Heart left ventricle (tissue), 16 donors: ENCODE results near the gene OR6M1. TPM values are rescaled to one million over a fixed set of nuclear protein-coding genes. Genes with fewer than 3 reads are reported as not detected.

Experiments
- ATAC-seq, 4 donors: fragments of 200-7000 bp; cut with Tn5 transposase; one replicate each; pipeline ENCODE4 v1.9.1; 2020 to 2022; ENCODE audit warnings: moderate library complexity in 4 of 4, mild to moderate bottlenecking in 3 of 4, moderate number of reproducible peaks in 1 of 4
- DNase-seq, 5 donors: peaks; one replicate each; pipeline ENCODE4 v3.0.0-alpha.2; 2020
- H3K27ac ChIP-seq, 12 donors: fragments of 200-600 bp; sonication (generic) in 4 of 12; one replicate each; pipeline versions ENCODE4 v1.5.0 to v1.8.0; 2016 to 2022; ENCODE audit warnings: mild to moderate bottlenecking in 2 of 12
- H3K27me3 ChIP-seq, 9 donors: fragments of 200-600 bp; sonication (generic) in 2 of 9; one replicate each; pipeline versions ENCODE4 v1.5.1 to v1.8.0; 2016 to 2022; ENCODE audit warnings: mild to moderate bottlenecking in 3 of 9
- H3K36me3 ChIP-seq, 9 donors: fragments of 200-600 bp; sonication (generic) in 2 of 9; one replicate each; pipeline versions ENCODE4 v1.5.0 to v1.8.0; 2018 to 2022; ENCODE audit warnings: mild to moderate bottlenecking in 2 of 9
- H3K4me1 ChIP-seq, 12 donors: fragments of 200-600 bp; sonication (generic) in 4 of 12; one replicate each; pipeline versions ENCODE4 v1.5.0 to v1.8.0; 2016 to 2022; ENCODE audit warnings: mild to moderate bottlenecking in 3 of 12
- H3K4me3 ChIP-seq, 12 donors: fragments of 200-600 bp; sonication (generic) in 4 of 12; one replicate each; pipeline versions ENCODE4 v1.5.0 to v1.8.0; 2017 to 2022; ENCODE audit warnings: mild to moderate bottlenecking in 9 of 12, moderate library complexity in 4 of 12
- H3K9me3 ChIP-seq, 12 donors: fragments of 200-600 bp; sonication (generic) in 4 of 12; one replicate each; pipeline versions ENCODE4 v1.5.0 to v1.8.0; 2016 to 2022; ENCODE audit warnings: mild to moderate bottlenecking in 1 of 12
- CTCF ChIP-seq, 12 donors: fragments of 200-600 bp; sonication (generic) in 4 of 12; IDR thresholded peaks; one replicate each; pipeline versions ENCODE4 v1.5.0 to v1.8.0; 2018 to 2022; ENCODE audit warnings: antibody characterized with exemption in 12 of 12, mild to moderate bottlenecking in 5 of 12
- POLR2A ChIP-seq, 2 donors: fragments of 450-650 bp; IDR thresholded peaks; one replicate each; pipeline ENCODE4 v1.6.1; 2017; ENCODE audit warnings: antibody characterized with exemption in 2 of 2, mild to moderate bottlenecking in 2 of 2, moderate library complexity in 2 of 2
- WGBS, 4 donors: extraction: QIAGEN DNeasy Blood & Tissue Kit in 2 of 4; methylation state at CpG; one replicate each; pipeline versions ENCODE4 v1.1.5 to v1.1.7; 2013 to 2018; 5-methylcytosine and 5-hydroxymethylcytosine counted together
- intact Hi-C, 10 donors: fragments of 100-400 bp; cut with DNase I; formaldehyde crosslinking; loops; one replicate each; pipeline versions ENCODE4 v1.11.1 to v1.14.2; 2022
- polyA plus RNA-seq, 2 donors: library from polyadenylated mRNA; stranded (reverse); fragments of 200-250 nt; gene quantifications; one replicate each; pipeline ENCODE4 v1.2.3, GENCODE V29; 2013
- total RNA-seq, 9 donors: library from RNA; depleted of rRNA in 2 of 9; stranded (reverse); fragments of >200 nt in 2 of 9; fragmentation: NEBNext Ultra II Directional in 3 of 9; extraction: Animal tissue kit (Norgen Biotek cat#: 25700) in 3 of 9; gene quantifications; one replicate each; pipeline versions ENCODE4 v1.1.0 to v1.2.4, GENCODE V29; 2016 to 2023
- donor health status: ischemic (EF 13 %, LVEDD 7.1; RV severe dilation, severe dysfunction).
- donor health status: healthy with polysubstance abuse.
- donor health status: DM: no; HTN: yes; CAD: no.
- donor health status: DM: no; HTN: no; CAD: no.
- donor health status: ischemic (EF 25% LVEDD 6.9; RV normal size, moderate dysfunction).
- donor health status: ischemic (EF 25% LVEDD 5.7; RV mildly dilated, moderate dysfunction).
- donor health status: healthy.
- donor health status: DM: yes; HTN: yes; CAD: no.
- donor health status: ischemic (EF 35%, LVEDD 5.7; RV mildly dilated, moderate dysfunction).
- donor health status: nonischemic (EF 11% LVEDD 7.7; RV severe dilation, severe dysfunction).
- donor health status: DM: yes; HTN: yes; CAD: no.
- donor health status: PGD.
- donor health status: ischemic (EF 29% LVEDD 5.4; RV normal size, mild dysfunction).
- donor health status: nonischemic (EF 23%, LVEDD 6.1; RV moderate dilation, normal function).

Gene OR6M1
- total and polyA plus RNA-seq, 11 donors, result not detected

GRCh38 chr11:123796226-123796625 is 9.9 kb downstream of the OR6M1 start:
- intact Hi-C loops, result no loop called here
- H3K27ac ChIP-seq, result no peak overlapping the region
- no peak for DNase-seq
- H3K27me3 ChIP-seq, result no peaks in the 10 kb centered on the region
- no peak for ATAC-seq
- no peaks in the 10 kb centered on the region for H3K4me1 ChIP-seq
- no peaks in the 10 kb centered on the region for H3K9me3 ChIP-seq
- no peak for TF ChIP-seq POLR2A (IDR thresholded peaks at IDR 0.05)
- no peak for TF ChIP-seq CTCF (IDR thresholded peaks at IDR 0.05)
- no peak overlapping the region for H3K4me3 ChIP-seq
- WGBS, 4 donors, result 97 to 100% (median 99%) methylated on average over 1 of the region's 1 CpG
- no peaks in the 10 kb centered on the region for H3K36me3 ChIP-seq

- peaks cover 0 to 5% (median 0%) of the 10 kb centered on the region in 9 donors for H3K27me3 ChIP-seq
- ATAC-seq, result no peak
- no peaks in the 10 kb centered on the region for H3K9me3 ChIP-seq
- DNase-seq, result no peak
- no peak overlapping the region for H3K4me3 ChIP-seq
- 65 to 74% (median 66%) methylated on average over 1 of the region's 1 CpG for WGBS, 4 donors
- H3K4me1 ChIP-seq, result no peaks in the 10 kb centered on the region
- no peak for TF ChIP-seq POLR2A (IDR thresholded peaks at IDR 0.05)
- H3K27ac ChIP-seq, result no peak overlapping the region
- intact Hi-C loops, result no loop called here
- H3K36me3 ChIP-seq, result no peaks in the 10 kb centered on the region
Observed at GRCh38 chr11:123783536-123783935, 22.6 kb downstream of the OR6M1 start.

- no peaks in the 10 kb centered on the region for H3K36me3 ChIP-seq
- intact Hi-C loops, result no loop called here
- no peaks in the 10 kb centered on the region for H3K4me1 ChIP-seq
- no peak overlapping the region for H3K4me3 ChIP-seq
- H3K27ac ChIP-seq, result no peak overlapping the region
- 60 to 80% (median 69%) methylated on average over 1 of the region's 1 CpG for WGBS, 4 donors
- no peak for ATAC-seq
- DNase-seq, result no peak
- H3K9me3 ChIP-seq, result no peaks in the 10 kb centered on the region
- no peak for TF ChIP-seq CTCF (IDR thresholded peaks at IDR 0.05)
- TF ChIP-seq POLR2A (IDR thresholded peaks at IDR 0.05), result no peak
- peaks cover 0 to 5% (median 0%) of the 10 kb centered on the region in 9 donors for H3K27me3 ChIP-seq
Observed at GRCh38 chr11:123778511-123778910, 27.6 kb downstream of the OR6M1 start.

- Histone ChIP-seq H3K36me3 (no peaks in the 10 kb centered on the region), H3K4me3 (no peak overlapping the region), H3K27me3 (no peaks in the 10 kb centered on the region), H3K4me1 (no peaks in the 10 kb centered on the region), H3K27ac (no peak overlapping the region), H3K9me3 (no peaks in the 10 kb centered on the region)
- no peak for ATAC-seq
- WGBS, 4 donors, result 39 to 45% (median 43%) methylated on average over 4 of the region's 4 CpGs
- no peak for TF ChIP-seq CTCF (IDR thresholded peaks at IDR 0.05)
- no peak for TF ChIP-seq POLR2A (IDR thresholded peaks at IDR 0.05)
- intact Hi-C loops, result no loop called here
- no peak for DNase-seq
Observed at GRCh38 chr11:123775715-123776549, 30.2 kb downstream of the OR6M1 start.
